ENCODE measurements around the gene IL21R.

- no peak for TF ChIP-seq POLR2A (IDR thresholded peaks at IDR 0.05)
- TF ChIP-seq CTCF (IDR thresholded peaks at IDR 0.05) = no peak
These were observed 48.2 kb downstream of the IL21R start for GRCh38 chr16:27450196-27450549.

Data from adrenal gland (tissue), 5 donors.